Ecto neural progenitor cell (in vitro differentiated cells): ENCODE results near the gene DFFB.

Source experiments
- DNase-seq: peaks from one replicate; pipeline ENCODE4 v3.0.0-alpha.2; 2018; ENCODE audit warnings: low spot score

Gene DFFB

DNA sequence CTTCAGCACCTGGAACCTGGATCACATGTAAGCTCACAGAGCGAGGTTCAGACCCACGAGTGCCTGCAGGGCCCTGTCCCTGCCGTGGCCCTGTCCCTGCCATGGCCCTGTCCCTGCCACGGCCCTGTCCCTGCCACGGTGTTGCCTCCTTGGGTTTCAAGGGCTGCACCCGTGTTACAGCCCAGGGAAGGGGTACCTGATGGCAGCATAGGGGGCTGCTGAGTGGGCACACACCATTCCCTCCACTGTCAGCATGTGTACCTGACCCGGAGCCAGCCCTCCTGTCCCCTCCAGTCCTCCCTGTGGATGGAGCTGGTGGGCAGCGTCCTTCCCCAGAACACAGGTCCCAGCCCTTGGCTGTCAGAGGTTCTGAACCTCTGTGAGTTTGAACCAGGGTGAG is 15.3 kb downstream of the DFFB start:
- no peak for DNase-seq

DNA sequence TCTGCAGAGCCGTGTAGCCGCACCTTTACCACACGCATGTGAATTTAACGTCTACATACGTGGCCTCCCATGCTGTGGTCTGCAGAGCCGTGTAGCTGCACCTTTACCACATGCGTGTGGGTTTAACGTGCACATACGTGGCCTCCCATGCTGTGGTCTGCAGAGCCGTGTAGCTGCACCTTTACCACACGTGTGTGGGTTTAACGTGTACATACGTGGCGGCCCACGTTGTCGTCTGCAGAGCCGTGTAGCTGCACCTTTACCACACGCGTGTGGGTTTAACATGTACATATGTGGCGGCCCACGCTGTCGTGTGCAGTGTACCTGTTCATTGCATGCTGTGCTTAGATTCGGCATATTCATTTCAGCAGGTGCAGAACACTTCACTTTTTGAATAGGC is 17.5 kb downstream of the DFFB start:
- no peak for DNase-seq

DNA sequence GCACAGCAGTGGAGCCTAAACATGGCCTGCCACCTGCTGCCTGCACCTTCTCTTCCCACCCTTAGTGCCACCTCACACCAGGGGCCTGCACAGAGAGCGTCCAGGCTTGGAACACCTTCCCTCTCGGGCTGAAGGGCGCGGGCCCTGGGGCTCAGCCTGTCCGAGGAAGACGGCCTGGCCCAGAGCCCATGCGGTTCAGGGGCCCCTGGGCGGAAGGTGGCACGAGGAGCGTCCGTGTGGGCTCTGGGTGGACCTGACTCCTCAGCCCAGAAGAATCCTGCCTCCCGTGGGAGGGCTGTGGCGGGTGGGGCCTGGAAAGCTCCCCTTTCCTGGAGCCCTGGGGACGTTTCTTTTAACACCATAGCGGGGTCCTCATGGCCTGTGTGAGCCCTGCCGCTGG is 19.4 kb downstream of the DFFB start:
- DNase-seq = no peak

DNA sequence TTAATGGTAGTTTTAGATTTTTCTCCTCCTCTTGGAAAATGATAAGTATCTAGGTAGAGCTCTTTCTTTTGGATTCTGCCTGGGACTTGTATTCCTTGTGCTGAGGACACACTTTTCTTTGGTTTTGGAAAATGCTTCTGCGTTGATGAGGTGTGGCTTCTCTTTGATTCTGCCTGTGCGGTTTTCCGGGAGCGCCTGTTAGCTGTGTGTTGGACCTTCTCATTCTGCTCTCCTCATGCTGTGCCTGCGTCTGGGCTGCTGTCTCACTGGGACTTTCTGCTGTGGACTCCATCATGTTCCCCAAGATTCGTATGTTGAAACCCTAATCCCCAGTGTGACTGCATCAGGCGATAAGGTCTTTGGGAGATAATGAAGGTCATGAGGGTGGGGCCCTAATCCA is 21.8 kb downstream of the DFFB start:
- no peak for DNase-seq

DNA sequence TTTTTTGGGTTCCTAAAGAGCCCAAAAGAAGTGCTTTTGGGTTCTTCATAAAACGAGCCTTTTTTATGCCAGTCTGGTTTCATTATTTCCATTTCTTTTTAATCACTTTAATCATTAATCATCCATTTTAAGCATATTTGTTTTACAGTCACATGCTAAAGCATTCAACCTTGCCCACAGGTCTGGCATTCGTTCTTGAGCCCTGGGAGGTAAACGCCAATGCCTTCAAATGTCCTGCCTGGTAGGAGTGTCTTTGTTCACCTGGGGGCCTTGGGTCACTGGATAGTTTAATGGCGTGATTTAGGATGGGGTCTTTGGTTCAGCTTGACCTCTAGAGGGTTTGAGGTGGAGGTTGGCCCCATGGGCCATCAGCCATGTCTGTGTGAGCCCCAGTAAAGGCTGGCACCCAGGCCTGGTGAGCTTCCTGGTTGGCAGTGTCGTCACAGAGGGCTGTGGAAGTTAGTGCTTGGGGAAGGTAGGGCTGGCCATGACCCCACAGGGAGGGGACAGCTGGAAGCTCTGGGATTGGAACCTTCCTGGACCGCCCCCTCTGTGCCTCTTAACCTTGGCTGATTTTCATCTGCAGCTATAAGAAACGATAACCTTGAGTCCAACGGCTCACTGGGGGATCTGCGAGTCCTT is 22.6 kb downstream of the DFFB start:
- DNase-seq = no peak

DNA sequence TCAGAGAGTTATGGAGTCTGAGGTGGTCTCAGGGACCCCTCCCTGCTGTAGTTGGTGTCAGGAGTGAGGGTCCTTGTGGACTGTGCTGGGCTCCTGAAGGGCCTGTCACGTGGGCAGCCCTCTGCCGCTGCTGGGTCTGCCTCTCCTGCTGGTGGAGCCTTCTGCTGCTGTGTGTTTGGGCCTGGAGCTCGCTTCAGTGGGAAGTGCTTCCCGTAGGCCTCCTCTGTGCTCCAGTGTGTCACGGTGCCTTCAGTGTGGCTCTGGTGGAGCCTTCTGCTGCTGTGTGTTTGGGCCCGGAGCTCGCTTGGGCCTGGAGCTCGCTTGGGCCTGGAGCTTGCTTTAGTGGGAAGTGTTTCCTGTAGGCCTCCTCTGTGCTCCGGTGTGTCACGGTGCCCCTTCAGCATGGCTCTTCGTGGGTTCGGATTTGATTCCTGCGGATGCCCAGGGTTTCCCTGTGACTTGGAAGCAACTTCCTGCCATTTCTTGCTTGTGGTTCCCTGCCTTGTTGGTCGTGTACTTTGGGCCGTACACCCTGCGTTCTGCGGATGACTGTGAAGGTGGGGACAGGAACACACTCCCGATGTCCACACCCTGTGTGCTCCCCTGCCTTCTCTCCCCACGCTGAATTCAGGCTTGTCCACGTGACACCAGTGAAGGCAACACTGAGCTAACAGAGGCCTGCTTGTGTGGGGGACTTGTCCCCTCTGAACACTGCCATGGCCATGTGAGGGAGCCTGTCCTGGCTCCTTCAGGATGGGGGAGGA is 23.3 kb downstream of the DFFB start:
- DNase-seq = no peak

DNA sequence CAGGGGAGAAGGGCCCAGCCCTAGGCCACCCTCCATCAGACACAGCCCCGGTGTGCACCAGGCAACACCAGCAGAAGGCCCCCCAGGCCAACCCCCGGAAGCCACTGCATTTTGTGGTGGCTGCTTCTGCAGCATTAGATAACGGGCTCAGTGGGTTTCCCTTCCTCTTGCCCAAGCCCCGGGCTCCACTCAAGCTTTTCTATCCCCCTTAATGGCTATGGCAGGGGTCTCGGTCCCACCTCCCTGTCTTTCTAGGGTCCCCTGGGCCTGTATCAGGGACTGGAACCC is 23.9 kb downstream of the DFFB start:
- DNase-seq = no peak

DNA sequence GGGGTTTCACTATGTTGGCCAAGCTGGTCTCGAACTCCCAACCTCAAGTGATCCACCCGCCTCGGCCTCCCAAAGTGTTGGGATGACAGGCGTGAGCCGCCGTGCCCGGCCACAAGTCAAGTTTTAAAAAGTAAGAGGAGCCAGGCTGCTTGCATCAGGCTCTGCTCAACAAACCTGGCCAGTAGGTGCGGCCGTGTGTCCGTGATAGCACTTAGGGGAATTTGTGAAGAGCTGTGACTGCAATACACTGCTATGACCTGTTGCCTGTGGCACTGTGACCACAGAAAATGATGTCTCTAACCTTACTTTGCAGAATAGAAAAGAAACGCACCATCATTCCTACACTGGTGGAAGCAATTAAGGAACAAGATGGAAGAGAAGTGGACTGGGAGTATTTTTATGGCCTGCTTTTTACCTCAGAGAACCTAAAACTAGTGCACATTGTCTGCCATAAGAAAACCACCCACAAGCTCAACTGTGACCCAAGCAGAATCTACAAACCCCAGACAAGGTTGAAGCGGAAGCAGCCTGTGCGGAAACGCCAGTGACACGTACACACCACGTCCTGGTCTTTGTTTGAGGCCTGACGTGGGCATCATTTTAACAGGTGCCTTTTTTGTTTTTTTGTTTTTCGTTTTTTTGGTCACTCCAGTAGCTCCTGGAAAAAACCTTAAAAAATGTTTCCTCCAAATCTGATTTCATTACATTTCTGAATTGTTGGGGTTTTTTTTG is 26.1 kb downstream of the DFFB start:
- DNase-seq = no peak

DNA sequence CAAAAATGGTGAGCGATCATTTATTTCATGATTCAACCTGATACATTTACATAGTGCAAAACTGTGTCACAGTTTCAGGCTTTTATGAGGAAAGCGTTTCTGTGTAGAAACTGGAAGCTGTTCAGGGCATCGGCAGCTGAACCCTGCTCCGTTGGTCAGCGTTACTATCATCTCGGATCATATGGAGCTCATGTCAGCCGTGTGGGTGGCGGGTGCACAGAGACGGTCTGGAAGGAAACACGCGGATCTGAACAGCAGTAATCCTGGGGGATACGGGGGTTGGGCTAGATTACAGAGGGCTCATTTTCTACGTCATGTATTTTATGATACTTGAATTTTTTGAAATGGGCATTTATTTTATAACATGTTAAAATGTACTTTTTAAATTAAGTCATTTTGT is 27.7 kb downstream of the DFFB start:
- DNase-seq = no peak

DNA sequence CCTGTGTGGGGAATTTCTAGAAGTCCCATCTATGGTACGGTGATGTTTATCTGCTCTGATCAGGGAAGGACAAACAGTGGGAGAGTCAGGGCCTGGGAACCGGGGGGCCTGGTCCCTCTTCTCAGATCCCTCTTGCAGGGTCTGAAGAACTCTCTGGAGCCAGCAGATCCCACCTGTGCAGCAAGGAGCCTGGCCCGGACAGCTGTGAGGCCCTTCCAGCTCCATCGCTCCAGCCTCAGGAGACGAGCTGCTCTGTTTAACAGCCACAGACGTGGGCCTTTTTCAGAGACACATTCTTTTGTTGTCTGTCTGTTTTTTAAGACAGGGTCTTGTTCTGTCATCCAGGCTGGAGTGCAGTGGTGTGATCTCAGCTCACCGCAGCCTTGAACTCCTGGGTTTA is 28.3 kb downstream of the DFFB start:
- DNase-seq = no peak

DNA sequence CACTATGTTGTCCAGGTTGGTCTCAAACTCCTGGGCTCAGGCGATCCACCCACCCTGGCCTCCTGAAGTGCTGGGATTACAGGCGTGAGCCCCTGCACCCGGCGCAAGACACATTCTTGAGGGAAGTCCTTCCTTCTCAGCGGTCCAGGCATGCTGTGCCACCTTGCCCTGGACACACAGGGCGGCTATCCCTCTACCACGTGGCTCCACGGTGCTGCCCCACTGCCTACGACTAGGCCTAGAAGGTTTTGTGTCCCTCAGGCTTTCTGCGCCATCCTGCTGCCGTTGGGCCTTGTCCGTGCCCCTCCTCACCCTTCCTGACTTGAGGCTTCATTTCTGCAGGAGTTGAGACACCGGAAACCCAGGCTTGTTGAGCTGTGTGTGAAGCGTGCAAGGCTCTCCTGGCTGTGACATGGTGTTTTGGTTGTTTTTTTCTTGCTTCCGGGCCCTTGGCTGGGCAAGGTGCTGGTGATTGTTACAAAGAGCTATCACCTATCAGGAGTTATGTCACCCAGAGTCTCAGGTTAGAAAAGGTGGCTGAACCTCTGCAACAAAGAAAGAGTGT is 28.9 kb downstream of the DFFB start:
- DNase-seq = no peak

DNA sequence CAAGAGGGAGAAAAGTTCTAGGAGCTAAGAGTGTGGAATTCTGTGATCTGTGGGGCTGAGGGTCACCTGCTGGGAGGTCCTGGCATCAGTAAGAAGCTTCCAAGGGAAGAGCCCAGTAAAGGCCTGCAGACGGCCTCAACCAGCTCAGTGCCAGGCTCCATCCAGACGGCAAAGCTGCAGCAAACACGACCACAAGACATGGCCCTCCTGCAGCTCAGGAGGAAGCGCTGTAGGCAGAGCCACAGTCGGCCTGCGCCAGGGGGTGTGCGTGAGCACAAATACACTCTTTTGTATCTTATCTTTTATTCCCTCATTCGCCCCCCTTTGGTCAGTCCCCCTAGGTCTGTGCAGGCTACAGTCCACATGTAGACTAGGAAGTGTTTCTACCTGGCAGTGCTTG is 29.4 kb downstream of the DFFB start:
- no peak for DNase-seq

DNA sequence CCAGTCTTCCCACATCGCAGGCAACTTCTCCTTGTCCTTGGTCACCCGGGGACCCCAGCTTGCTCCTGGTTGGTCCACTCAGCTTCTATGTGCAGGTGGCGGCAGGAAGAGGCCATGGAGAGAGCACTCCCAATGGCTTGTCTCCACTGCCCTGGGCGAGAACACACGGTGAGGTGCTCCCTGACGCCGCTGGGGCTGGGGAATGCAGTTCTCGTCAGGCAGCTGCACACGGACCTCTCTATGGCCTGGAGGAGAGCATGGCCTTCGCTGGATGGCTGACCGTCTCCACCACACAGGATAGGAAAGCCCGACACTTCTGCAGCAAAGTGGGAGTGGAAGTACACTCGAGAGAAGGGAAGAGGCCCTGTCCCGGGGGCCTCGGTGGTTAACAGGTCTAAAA is 31.0 kb downstream of the DFFB start:
- DNase-seq = no peak

DNA sequence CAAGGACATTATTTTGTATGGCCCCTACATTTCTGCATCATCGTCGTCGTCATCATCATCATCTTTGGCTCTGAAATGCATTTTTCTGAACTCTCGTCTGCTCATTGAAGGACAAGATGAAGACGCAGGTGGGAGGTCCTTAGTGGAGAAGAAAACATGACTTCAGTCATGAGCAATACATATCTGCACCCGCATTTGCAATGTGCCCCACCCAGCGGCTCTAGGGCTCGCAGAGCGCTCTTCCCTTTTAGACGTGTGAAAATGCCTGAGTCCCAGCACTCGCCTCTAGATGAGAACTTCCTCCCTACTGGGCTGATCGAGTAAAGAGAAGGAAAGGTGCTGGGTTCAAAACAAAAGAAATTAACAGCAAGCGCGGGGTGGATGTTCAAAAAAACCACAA is 32.7 kb downstream of the DFFB start:
- no peak for DNase-seq

DNA sequence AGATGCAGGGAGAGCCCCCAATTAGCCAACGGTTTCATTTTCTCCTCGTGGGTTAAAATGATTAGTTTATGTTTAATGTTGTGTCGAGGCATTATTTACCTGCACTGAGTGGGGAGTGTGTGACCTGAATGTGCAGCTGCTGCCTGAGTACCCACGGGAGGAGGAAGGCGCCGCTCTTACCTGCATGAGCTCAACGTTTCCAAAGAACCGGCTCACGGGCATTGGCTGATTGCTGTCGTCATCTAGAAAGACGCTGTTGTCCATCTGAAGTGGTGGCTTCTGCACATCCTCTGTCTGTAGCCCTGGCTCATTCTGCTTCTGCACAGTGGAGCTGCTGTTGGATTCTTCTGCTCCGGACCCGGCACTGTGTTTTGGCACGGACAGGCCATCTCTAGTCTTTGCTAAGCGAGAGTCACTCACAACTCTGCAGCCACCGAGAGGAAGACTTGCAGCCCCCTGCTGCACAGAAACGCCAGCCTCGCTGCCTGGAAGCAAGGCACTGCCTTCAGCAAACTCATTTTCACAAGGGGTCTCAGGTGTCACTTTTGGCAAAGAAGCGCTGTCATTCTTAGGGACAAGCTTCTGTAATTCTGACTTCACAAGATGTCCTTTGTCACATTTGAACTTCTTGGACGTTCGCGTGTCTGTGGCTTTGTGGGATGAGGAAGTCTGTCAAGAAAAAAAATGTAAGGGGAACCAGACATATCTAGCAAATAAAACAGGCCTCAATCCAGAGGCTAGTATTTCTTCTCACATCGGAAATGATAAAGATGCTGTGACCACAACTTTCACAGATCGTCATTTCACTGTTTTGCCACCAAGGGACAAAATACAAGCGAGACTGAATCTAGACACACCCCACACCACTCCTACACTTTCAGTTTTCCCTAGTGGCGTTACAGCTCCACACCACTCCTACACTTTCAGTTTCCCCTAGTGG is 33.4 kb downstream of the DFFB start:
- DNase-seq = no peak

DNA sequence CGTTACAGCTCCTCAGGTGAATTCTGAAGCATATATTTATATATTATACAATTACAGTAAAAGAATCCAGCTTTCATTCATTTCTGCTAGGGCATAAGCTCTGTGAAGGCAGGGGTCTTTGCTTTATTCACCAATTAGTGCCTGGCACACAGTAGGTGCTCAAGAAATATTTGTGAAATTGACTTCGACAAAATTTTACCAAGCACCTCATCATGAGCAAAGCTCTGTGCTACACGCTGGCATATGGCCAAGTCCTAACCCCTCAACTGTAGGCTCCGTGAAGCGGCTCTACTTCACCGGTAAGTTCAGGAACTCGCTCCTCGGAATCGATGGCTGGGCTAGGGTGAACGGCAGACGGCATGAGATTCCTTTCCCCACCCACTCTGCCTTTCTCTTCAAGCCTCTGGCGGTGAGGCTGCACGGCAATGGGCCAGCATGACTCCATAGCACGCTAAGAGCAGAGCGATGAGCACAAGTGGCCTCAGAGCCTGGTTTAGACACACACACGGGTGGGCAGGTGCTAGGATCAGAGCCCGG is 34.1 kb downstream of the DFFB start:
- DNase-seq = no peak

DNA sequence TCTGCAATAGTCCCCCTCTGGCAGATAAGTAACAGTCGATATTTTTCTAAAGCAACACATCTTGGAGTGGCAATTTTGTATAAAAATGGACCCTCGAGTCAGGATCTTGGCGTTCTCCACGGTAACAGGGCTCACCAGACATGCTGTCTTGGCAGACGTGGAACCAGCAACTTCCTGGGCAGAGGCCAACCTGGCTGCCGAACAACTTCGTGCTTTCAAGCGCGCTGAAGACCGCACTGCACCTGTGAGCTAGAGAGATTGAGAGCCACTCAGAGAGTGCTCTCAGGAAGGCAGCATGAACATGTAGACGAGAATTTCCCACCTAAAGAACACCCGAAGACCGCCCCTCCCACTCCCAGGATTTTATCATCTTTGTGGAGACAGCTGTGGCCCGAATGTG is 35.5 kb downstream of the DFFB start:
- DNase-seq = no peak

DNA sequence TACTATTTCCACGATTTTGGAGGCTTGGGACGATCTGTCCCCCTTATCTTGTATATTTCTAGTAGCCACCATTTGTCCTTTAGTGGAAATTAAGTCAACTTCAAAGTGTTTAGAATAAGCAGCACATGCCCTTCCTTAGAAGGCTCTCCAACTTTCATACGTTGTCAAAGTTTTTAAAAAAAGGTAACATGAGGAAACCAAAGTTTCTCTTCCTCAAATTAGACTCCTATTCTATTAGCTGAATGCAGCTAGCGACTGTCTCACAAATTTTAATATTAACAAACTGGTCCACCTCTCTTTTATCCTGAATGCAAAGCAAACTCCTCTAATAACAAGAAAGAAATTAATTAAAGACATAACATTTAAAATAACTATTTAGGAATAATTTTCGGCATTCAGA is 35.9 kb downstream of the DFFB start:
- no peak for DNase-seq

DNA sequence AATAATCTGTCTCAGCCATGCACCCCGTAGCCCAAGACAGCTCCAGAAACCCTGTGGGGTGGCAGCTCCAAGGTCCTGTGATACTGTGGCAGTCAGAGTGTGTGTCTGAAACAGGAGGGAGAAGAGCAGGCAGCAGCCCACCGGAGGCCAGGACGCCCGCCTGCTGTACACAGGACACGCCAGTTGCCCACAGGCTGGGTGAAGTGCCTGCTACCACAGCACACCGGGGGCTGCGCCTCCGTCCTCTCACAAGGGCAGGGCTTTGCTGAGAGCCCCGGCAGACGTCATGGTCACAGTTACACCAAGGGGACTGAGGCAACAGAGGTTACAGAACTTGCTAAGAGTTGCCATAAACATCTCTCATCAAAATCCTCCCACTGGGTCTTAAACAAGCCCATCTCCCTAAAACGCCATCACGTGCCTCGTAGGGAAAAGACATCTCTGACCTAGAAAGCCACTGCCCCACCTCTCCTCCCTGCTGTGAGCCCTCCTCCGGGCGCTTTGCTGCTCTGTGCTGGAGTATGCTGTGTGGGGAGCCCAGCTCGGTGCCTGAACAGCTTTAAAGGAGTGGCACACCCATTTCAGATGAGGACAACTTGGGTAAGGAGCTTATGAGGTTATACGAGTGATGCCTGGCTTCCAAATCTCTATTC is 37.5 kb downstream of the DFFB start:
- DNase-seq = no peak

DNA sequence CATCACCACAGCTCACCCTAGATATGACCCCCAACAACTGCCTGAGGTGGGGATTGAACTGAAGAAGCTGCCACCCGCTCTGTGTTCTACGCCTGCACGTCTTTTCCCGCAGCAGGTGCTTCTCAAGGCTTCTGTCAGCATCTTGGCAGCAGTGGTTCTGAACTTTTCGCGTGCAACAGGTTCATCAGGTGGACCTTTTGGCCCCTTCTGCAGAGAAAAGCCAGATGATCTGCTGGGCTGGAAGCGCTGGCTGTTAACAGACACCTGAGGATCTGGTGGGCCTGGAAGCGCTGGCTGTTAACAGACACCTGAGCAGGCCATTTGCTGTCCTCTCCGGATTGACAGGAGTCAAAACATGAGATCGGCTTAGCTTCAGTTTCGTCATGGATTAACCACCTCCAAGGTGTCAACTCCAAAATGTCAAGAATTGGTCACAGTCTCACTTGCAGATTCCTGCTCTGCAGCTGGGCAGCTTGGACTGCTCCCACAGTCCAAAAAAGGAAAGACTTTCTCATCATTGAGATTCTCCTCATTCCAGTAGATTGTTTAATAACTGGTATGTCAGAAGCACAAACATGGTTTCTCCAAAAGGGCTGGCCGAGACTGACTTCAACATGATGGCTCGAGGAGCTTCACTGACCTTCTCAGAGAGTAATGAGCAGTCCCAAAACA is 38.1 kb downstream of the DFFB start:
- no peak for DNase-seq

DNA sequence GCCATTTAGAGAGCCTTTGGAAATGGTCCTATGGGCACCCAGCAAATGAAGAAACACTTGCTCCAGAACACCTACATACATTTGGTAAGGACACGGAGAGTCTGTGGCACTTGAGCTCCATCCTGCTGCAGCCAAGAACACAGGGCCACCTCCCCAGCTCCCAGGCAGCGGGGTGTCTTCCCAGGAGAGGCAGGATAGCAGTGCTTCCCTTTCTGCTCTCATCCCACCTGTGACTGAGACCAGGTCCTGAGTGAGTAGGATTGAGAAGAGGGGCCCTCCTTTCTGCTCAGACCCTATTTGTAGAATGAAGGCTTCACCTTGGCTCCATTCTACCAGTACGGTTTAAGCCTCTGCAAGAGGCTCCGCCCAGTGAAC is 38.7 kb downstream of the DFFB start:
- DNase-seq = no peak
